GM19025 (cell line): Measurements from ENCODE around the gene TMEM175.

Experiments
- ATAC-seq: cut with Tn5 transposase; IDR thresholded peaks from one replicate; pipeline ENCODE4 v1.9.1; 2021; ENCODE audit warnings: mild to moderate bottlenecking, low read depth, moderate library complexity; ENCODE audit not compliant: unreplicated experiment

Gene TMEM175, protein sequence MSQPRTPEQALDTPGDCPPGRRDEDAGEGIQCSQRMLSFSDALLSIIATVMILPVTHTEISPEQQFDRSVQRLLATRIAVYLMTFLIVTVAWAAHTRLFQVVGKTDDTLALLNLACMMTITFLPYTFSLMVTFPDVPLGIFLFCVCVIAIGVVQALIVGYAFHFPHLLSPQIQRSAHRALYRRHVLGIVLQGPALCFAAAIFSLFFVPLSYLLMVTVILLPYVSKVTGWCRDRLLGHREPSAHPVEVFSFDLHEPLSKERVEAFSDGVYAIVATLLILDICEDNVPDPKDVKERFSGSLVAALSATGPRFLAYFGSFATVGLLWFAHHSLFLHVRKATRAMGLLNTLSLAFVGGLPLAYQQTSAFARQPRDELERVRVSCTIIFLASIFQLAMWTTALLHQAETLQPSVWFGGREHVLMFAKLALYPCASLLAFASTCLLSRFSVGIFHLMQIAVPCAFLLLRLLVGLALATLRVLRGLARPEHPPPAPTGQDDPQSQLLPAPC

DNA sequence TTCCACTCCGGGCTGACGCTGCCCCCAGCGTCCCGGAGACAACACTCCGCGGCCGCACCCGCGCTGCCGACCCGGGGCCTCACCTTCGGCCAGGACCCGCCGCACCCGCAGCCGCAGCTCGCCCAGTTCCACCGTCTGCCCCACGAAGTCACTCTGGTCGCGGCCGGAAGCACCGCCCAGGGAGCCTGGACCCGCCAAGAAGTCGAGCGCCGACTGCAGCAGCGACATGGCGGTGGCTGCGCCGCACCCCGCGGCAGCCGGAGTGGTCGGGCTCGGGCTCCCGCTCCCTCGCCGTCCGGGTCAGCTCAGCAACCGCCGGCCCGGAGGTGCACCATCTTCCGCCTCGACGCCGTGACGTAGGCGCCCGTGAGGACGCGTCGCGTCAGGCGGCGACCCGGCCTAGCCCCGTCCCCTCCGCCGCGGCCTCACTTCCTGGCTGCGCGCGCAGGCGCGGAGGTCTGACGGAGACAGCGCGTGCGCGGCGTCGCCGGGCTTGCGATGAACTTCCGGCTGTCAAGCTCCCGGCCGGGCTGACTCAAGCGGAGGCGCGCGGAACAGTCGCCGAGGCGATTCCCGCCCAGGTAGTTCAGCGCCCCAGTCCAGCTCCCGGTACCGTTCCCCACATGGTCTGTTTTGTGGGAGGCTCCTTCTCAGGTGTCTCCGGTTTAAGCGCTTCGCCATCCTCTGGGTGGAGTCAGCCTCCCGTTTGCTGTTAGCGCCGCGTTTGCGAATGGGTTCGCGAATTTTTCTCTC lies at the start of gene TMEM175, which contains the start of gene GAK:
Gene TMEM175 (plus strand): TSS at position 501 of the 753 bp plus-strand sequence. CDS start 15,280 bp downstream, outside the sequence.
Gene GAK (minus strand): TSS at position 357 of the 753 bp plus-strand sequence. CDS start 129 bp downstream, at position 228.
- peak; percentile 88 for ATAC-seq

DNA sequence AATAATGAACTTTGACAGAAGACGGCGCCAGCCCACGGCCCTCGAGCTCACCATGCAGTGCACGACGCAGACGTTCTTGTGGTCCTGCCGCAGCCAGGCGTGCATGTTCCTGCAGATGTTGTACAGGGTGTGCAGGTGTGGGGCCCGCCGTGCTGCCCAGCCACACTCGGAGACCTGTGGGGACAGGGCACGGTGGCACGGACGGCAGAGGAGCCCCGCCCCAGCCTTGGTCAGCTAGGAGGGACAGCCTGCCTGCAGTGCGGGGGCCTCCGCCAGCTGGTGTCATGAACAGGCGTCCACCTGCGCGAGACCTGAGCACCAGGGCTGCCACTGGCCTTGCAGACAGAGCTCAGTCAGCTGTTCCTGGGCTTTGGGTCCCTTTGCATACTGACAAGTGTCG lies 49.6 kb upstream of the TMEM175 start:
- no peak for ATAC-seq

DNA sequence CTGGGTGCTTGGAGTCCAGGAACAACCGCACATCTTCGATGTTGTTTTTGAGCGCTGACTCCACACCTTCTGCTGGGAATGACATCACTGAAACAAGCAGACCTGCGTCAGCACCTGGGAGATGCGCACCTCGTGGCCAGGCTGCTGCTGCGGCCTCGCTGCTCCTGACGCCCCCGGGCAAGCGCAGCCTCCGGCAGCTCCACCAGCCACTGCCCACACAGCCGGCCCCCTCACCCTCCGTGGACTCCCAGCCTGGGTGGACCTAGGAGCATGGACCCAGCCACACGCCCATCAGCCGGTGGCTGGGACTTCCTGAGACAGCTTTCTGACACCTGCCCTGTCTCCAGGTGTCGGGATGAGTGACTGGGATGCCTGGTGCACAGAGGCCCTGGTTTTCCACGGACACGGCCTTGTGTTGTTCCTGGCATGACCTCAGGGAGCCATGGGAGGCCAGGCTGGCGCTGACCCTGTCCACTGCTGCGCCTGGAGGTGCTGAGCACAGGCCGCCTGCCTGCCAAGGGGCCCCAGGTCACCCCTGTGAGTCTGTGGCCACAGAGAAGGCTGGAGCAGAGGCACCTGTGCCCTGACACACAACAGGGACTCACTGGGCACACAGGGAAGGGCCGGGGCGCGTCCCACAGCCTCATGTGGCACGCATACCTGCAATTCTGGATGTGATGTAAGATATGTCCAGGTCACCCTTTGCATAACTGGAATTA lies 48.7 kb upstream of the TMEM175 start:
- no peak for ATAC-seq

DNA sequence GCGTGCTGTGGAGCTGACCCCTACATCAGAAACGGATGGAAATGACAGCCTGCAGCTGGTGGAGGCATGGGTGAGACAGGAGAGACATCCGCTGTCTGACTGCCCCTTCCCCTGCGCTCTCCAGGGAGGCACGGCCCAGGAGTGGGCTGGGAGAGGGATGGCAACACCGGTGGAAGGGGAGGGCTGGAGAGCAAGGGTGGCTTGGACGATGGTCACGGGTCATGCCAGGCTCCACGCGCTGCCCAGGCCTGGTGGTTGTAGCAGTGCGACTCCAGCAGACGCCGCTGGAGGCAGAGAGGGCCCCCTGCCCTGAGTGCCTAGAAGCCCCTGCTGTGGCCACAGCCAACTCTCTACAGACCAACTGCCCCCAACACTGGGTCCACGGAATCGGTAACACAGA lies 48.0 kb upstream of the TMEM175 start:
- no peak for ATAC-seq

DNA sequence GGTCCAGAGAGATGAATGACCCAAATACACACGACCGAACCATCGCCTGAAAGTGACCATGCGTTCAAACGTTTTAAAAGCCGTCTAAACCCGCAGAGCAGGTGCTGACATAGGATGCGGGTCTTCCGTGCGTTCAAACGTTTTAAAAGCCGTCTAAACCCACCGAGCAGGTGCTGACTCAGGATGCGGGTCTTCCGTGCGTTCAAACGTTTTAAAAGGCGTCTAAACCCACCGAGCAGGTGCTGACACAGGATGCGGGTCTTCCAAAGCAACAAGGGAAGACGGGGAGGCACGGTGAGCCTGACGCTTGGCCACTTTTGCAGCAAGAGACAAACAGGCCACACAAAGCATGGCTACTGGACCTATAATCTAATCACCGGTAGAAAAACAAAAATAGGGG lies 47.4 kb upstream of the TMEM175 start:
- no peak for ATAC-seq

DNA sequence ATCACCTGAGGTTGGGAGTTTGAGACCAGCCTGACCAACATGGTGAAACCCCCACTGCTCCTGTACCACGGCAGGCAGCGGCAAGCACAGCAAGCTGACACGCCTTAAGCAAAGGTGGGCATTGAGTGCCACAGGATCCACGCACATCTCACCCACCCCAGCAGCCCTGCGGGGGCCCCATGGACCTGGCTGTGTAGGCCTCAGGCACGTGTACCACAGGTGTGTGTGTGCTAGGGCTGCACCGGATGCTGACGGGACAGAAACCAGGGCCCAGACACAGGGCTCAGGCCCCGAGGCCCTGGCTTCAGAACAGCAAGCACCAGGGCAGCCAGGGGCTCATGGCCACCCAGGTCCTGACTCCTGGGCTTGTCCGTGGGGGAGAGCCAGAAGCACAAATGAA lies 46.9 kb upstream of the TMEM175 start:
- ATAC-seq = no peak

DNA sequence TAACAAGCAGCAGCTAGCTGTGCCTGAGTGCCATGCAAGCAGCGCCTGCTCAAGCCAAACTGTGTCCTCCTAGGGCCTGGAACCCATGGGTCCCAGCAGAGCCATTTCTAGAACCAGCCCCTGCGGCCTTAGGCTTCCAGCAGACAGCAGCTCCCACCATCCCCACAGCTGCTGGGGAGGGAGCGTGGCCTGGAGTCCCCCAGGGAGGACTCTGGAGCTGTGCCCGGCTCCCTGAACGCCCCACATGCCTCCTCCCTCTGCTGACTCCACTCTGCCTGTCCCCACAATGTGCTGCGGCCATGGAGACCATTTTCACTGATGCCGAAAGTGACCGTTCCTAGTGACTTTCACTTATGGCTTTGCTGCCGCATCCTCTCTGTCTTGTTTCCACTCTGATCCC lies 46.0 kb upstream of the TMEM175 start:
- ATAC-seq = no peak

DNA sequence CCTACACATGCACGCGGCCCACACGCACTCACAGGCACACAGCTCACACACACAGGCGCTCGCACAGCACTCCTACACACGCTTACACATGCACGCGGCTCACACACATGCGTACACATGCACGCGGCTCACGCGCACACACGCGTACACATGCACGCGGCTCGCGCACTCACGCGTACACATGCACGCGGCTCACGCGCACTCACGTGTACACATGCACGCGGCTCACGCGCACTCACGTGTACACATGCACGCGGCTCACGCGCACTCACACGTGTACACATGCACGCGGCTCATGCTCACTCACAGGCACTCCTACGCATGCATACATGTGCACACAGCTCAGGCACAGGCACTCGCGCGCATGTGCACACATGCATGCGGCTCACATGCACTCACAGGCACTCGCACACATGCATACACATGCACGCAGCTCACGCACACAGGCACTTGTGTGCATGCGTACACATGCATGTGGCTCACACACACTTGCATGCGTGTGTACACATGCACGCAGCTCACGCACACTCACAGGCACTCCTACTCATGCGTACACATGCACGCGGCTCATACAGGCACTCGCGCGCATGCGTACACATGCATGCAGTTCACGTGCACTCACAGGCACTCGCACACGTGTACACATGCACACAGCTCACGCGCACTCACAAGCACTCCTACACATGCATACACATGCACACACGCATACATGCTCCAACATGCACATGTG lies 45.1 kb upstream of the TMEM175 start:
- no peak for ATAC-seq

DNA sequence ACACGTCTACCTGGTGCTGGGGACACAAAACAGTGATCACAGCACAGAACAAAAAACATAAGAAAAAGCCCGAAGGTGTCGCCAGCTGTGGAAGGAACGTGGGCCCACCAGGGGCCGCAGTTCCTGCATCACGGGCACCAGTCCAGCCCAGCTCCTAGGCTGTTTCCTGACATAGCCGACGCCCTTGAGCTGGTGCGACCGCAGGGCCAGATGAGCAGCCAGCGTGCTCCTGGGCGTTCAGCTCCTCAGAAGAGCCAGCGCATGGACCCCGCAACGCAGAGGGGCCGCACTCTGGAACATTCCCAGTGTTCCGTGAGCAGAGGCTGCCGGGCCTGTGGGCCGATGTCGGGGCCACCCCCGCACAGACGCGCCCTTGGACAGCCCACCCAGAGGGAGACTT lies 44.2 kb upstream of the TMEM175 start:
- ATAC-seq = no peak

DNA sequence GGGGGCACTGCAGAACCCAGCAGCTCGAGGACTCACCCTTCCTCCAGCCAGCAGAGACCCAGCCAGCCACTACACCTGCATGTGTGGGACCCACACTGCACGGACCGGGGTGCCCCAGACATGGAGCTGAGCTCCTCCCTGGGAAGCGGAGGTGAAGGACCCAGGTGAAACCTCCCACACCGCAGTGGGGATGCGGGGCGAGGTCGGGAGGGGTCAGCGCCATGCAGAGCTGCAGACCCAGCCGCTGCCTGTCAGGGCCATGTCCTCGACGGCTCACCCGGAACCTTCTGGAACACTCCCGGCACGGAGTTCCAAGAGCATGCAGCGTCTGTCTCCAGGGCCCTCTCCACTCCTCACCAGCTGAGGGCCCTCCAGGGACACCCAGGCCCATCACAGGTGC lies 42.7 kb upstream of the TMEM175 start:
- ATAC-seq = no peak

DNA sequence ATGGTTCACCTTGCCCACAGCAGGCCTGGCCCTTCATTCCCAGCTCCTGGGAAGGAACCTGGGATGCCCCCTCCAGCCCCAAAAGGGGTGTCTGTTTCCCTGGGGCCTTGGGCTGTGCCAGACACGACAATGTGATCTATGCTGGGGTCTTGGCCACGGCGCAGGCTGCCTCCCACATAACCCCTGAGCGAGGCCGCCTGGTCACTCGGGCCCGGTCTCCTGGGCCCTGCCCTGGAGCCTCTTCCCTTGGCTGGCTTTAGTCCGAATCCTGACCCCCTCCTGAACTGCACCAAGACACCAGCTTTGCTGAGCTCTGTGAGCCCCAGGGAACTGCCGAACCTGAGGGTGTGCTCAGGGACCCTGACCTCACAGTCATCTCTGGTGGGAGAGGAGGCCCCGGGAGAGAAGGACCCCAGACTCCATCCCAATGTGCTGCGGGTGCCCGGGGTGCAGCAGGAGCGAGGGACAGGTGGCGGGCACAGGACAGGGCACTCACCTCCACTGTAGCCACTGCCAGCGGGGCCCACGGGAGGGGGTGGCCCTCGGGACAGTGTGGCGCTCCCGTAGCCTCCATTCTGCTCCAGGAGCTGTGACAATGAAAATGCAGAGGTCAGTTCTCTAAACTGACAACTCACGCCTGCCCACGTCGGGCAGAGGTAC lies 42.1 kb upstream of the TMEM175 start:
- no peak for ATAC-seq

DNA sequence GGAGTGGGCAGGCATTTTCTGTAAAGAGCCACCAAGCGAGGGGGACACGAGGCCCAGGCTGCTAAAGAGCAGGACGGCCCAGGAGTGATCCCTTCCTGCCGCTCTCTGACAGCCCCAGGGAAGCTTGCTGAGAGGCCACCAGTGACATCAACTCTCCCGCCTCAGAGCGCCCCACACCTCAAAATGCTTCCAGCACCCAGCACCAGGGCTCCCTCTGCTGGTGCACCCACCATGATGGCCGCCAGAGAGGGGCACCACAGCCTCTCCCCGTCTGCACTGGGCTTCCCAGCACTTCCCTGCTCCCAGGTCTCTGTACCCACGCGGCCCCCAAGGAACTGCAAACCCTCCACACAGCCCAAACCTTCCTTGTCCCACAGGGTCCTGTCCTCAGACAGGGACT lies 40.5 kb upstream of the TMEM175 start:
- ATAC-seq = no peak

DNA sequence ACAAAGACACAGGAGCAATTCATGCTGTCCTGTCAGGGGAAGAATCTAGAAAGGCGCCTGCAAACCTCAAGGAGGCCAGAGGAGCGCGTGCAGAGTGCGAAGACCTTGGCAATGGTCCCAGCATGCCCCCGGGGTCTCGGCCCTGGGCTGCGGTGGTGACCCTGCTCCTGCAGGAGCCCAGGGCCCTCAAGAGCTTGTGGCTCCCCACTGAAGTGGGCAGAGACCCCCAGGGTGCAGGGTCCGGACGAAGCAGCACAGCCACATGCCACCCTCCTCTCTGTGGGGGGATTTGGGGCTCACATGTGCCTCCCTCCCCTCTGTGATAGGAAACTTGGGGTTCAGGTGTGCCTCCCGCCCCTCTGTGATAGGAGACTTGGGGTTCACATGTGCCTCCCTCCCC lies 39.5 kb upstream of the TMEM175 start:
- ATAC-seq = no peak

DNA sequence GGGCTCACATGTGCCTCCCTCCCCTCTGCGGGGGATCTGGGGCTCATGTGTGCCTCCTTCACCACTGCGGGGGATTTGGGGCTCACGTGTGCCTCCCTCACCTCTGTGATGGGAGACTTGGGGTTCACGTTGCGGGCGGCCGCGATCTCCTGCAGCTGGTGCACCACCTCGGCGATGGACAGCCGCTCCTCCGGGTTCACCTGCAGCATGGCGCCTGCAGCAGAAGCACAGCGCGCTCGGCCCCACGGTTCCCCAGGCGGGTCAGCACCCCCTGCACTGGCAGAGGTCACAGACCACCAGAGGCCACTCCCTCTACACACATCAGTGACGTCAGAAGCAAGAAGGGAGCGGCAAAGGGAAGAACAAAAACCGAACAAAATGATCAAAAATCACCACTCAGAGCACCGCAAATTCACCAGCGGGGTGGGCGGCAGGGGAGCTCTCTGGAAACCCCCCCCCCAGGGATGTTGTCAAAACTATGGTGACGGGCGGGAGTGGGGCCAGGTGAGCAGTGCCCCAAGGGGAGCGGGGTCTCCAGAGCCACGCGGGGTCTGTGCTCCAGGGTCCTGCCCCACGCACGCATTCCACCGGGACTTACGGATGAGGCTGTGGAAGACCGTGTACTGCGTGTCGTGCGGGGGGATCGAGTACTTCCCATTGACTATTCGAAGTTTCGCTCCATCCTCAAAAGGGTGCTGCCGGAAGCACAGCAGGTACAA lies 38.8 kb upstream of the TMEM175 start:
- ATAC-seq = no peak

DNA sequence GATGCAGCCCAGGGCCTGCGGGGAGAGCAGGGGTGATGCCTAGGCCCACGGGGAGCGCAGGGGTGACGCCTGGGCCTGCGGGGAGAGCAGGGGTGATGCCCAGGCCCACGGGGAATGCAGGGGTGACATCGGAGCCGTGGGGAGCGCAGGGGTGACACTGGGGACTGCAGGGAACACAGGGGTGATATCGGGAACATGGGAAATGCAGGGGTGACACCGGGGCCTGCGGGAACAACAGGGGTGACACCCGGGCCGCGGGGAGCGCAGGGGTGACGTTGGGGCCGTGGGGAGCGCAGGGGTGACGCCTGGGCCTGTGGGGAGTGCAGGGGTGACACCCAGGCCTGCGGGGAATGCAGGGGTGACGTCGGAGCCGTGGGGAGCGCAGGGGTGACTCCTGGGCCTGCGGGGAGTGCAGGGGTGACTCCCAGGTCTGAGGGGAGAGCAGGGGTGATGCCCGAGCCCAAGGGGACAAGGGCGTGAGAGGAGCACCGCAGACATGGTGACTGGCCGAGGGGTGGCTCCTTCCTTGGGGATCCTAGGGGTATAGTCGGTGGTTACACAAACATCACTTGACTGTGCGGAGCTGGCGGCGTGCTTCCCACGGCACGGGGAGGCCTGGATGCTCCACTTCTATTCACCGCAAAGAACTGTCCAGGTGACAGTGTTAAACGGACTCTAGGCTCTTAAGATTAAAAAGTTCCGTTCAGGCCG lies 38.1 kb upstream of the TMEM175 start:
- no peak for ATAC-seq

DNA sequence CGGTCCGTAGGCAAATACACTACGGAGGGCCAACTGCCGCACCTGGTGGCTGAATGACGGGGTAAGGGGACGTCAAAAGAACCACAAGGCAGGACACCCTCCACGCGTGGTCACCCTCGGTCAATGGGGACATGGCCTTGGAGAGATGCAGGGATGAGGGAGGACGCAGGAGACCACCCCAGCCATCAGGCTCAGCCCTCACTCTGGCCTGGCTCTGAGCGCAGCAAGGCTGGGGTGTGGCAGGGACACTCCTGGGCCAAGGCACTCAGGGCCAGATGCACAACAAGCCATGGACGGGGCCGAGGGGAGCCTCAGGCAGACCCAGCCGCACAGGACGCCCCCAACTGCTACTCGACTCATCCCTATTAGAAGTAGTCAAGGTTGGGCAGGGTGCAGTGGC lies 36.7 kb upstream of the TMEM175 start:
- ATAC-seq = no peak

DNA sequence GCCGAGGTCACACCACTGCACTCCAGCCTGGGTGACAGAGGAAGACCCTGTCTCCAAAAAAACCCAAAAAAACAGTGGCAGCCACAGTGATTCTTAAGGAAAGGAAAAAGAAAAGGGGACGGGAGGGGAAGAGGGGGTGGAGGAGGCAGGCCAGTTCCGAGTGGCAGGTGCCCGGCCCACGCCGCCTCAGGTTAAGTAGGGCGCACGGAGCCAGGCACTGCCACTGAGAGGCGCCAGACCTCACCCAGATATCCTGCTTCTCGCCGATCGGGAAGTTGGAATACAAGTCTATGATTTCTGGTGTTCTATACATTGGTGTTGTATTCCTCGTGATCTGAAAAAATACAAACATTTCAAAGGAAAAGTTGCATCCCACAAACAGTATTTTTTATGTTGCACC lies 36.0 kb upstream of the TMEM175 start:
- no peak for ATAC-seq

DNA sequence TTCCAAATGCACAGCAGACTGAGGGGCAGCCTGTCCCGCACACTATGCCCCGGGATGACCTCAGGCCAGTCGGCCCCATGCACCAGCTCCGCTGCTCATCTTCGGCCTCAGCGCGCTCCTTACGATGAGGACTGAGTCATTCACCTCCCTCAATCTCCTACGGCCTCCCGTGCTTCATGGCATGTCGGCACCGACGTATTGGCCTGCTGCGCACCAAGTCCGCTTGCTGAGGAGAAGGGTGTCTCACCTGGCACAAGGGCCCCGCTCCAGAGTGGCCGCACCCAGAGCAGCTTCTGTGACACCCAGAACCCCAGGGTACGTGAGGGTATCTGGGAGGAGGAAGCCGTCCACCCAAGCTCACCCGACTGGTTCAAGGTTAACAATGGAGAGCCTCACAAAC lies 35.6 kb upstream of the TMEM175 start:
- ATAC-seq = no peak

DNA sequence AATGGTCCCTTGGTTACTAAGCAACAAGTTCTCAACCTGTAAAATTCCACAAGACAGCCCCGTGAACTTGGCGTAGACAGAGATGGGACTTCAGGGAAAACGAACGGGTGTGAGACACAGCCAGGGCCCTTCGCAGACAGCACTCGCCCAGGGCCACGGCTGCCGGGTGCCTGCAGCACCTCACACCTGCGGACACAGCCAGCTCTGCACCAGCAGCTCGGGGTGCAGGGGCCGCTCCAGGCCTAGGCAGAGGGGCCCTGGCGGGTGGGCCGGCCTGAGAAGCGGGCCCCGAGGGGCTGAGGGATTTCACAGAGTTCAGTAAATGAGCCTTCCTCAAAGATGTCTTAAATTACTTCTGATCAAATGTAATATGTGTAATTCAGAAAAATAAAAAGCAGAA lies 34.1 kb upstream of the TMEM175 start:
- no peak for ATAC-seq
